H9 (cell line): Measurements from ENCODE around the gene SLC9A6. TPM values are rescaled to one million over a fixed set of nuclear protein-coding genes. Genes with fewer than 3 reads are reported as not detected.

Experiments used
- DNase-seq: peaks from one replicate; pipeline ENCODE4 v3.0.0-alpha.2; 2017
- H2AFZ ChIP-seq: one replicate; pipeline ENCODE4 v1.6.1; 2013; ENCODE audit warnings: mild to moderate bottlenecking, low read length, control low read depth, moderate library complexity
- H2AK5ac ChIP-seq: 2 replicates; pipeline ENCODE4 v1.6.1; 2013; ENCODE audit warnings: low read length, control low read depth, mixed read lengths; ENCODE audit not compliant: insufficient read length
- H2BK120ac ChIP-seq: one replicate; pipeline ENCODE4 v1.6.1; 2013; ENCODE audit warnings: low read depth, mild to moderate bottlenecking, low read length, control low read depth, inconsistent platforms; ENCODE audit not compliant: poor library complexity, severe bottlenecking
- H2BK12ac ChIP-seq: 2 replicates; pipeline ENCODE4 v1.6.1; 2013; ENCODE audit warnings: low read length, control low read depth, mixed read lengths, low read depth; ENCODE audit not compliant: insufficient read length
- H2BK15ac ChIP-seq: 2 replicates; pipeline ENCODE4 v1.6.1; 2013; ENCODE audit warnings: low read depth, low read length, control low read depth
- H2BK20ac ChIP-seq: one replicate; pipeline ENCODE4 v1.6.1; 2013; ENCODE audit warnings: low read depth, mild to moderate bottlenecking, low read length, control low read depth, inconsistent platforms; ENCODE audit not compliant: poor library complexity, severe bottlenecking
- H2BK5ac ChIP-seq: 2 replicates; pipeline ENCODE4 v1.6.1; 2013; ENCODE audit warnings: low read length, control low read depth, mixed read lengths; ENCODE audit not compliant: insufficient read length
- H3K14ac ChIP-seq: 2 replicates; pipeline ENCODE4 v1.6.1; 2013; ENCODE audit warnings: low read length, control low read depth; ENCODE audit not compliant: insufficient read depth
- H3K18ac ChIP-seq: 2 replicates; pipeline ENCODE4 v1.6.1; 2013; ENCODE audit warnings: low read depth, mild to moderate bottlenecking, mixed read lengths, low read length, control low read depth; ENCODE audit not compliant: insufficient read length
- H3K23ac ChIP-seq: 2 replicates; pipeline ENCODE4 v1.6.1; 2013; ENCODE audit warnings: low read length, control low read depth, mixed read lengths, low read depth; ENCODE audit not compliant: insufficient read length
- H3K23me2 ChIP-seq: 2 replicates; pipeline ENCODE4 v1.6.1; 2013; ENCODE audit warnings: low read depth, mild to moderate bottlenecking, mixed read lengths, low read length, control low read depth; ENCODE audit not compliant: insufficient read length, poor library complexity, severe bottlenecking
- H3K27ac ChIP-seq: 2 replicates; pipeline ENCODE4 v1.5.1; 2013; ENCODE audit warnings: low read length, control low read depth, mixed read lengths, low read depth; ENCODE audit not compliant: insufficient read length
- H3K27me3 ChIP-seq: 2 replicates; pipeline ENCODE4 v1.6.1; 2013; ENCODE audit warnings: low read length, control low read depth, inconsistent platforms; ENCODE audit not compliant: insufficient read depth
- H3K4ac ChIP-seq: 2 replicates; pipeline ENCODE4 v1.6.1; 2013; ENCODE audit warnings: low read depth, mild to moderate bottlenecking, control low read depth, inconsistent platforms, low read length, moderate library complexity
- H3K4me1 ChIP-seq: 2 replicates; pipeline ENCODE4 v1.6.1; 2013; ENCODE audit warnings: low read length, control low read depth, inconsistent platforms; ENCODE audit not compliant: insufficient read depth
- H3K4me2 ChIP-seq: 2 replicates; pipeline ENCODE4 v1.6.1; 2013; ENCODE audit warnings: low read length, control low read depth, mixed read lengths; ENCODE audit not compliant: insufficient read length, insufficient read depth
- H3K56ac ChIP-seq: 2 replicates; pipeline ENCODE4 v1.6.1; 2013; ENCODE audit warnings: low read depth, mild to moderate bottlenecking, mixed read lengths, low read length, control low read depth; ENCODE audit not compliant: insufficient read length
- H3K79me1 ChIP-seq: 2 replicates; pipeline ENCODE4 v1.6.1; 2013; ENCODE audit warnings: low read depth, mild to moderate bottlenecking, moderate library complexity, low read length, control low read depth, inconsistent platforms; ENCODE audit not compliant: insufficient read depth, poor library complexity, severe bottlenecking
- H3K79me2 ChIP-seq: 2 replicates; pipeline ENCODE4 v1.6.1; 2013; ENCODE audit warnings: low read length, control low read depth, inconsistent platforms; ENCODE audit not compliant: insufficient read depth
- H3K9ac ChIP-seq: 2 replicates; pipeline ENCODE4 v1.6.1; 2013; ENCODE audit warnings: low read length, control low read depth, mixed read lengths; ENCODE audit not compliant: insufficient read length; ENCODE audit errors: extremely low read depth
- H3K9me3 ChIP-seq: one replicate; pipeline ENCODE4 v1.6.1; 2013; ENCODE audit warnings: low read depth, low read length, inconsistent platforms; ENCODE audit not compliant: control insufficient read depth
- H3T11ph ChIP-seq: one replicate; pipeline ENCODE4 v1.6.1; 2013; ENCODE audit warnings: mild to moderate bottlenecking, low read length, control low read depth, inconsistent platforms
- H4K20me1 ChIP-seq: one replicate; pipeline ENCODE4 v1.6.1; 2013; ENCODE audit not compliant: control insufficient read depth, insufficient read length, insufficient read depth
- H4K5ac ChIP-seq: 2 replicates; pipeline ENCODE4 v1.6.1; 2013; ENCODE audit warnings: low read depth, mild to moderate bottlenecking, mixed read lengths, low read length, control low read depth; ENCODE audit not compliant: insufficient read length
- H4K8ac ChIP-seq: replicated peaks from 2 replicates; pipeline ENCODE4 v1.6.1; 2013; ENCODE audit warnings: low read length, control low read depth, mixed read lengths, low read depth; ENCODE audit not compliant: insufficient read length
- H4K91ac ChIP-seq: 2 replicates; pipeline ENCODE4 v1.6.1; 2013; ENCODE audit warnings: low read depth, mild to moderate bottlenecking, moderate library complexity, mixed read lengths, low read length, control low read depth; ENCODE audit not compliant: insufficient read length
- H3K27ac Mint-ChIP-seq, 3 experiments: 2 replicates in 2 of 3; 3 replicates in 1 of 3; pipeline ENCODE4 v1.8.0; 2020 to 2021; ENCODE audit warnings: mixed read lengths in 3 of 3, mild to moderate bottlenecking in 1 of 3, moderate library complexity in 1 of 3
- H3K27me3 Mint-ChIP-seq: 2 replicates; pipeline ENCODE4 v1.8.0; 2021; ENCODE audit warnings: low read depth, mild to moderate bottlenecking, moderate library complexity, mixed read lengths
- H3K36me3 Mint-ChIP-seq, 3 experiments: 2 replicates in 2 of 3; 3 replicates in 1 of 3; pipeline ENCODE4 v1.8.0; 2020 to 2021; ENCODE audit warnings: low read depth in 3 of 3, mixed read lengths in 3 of 3; ENCODE audit not compliant: insufficient read depth in 1 of 3
- H3K4me1 Mint-ChIP-seq, 2 experiments: 2 replicates each; pipeline ENCODE4 v1.8.0; 2020; ENCODE audit warnings: mixed read lengths in 2 of 2
- H3K4me3 Mint-ChIP-seq, 2 experiments: 2 replicates in 1 of 2; 3 replicates in 1 of 2; pipeline ENCODE4 v1.8.0; 2020 to 2021; ENCODE audit warnings: mild to moderate bottlenecking in 2 of 2, mixed read lengths in 2 of 2, moderate library complexity in 1 of 2
- H3K9me3 Mint-ChIP-seq, 2 experiments: 2 replicates in 1 of 2; 3 replicates in 1 of 2; pipeline ENCODE4 v1.8.0; 2020; ENCODE audit warnings: mild to moderate bottlenecking in 2 of 2, mixed read lengths in 2 of 2, moderate library complexity in 1 of 2
- total RNA-seq: library from RNA; stranded (reverse); gene quantifications from 2 replicates; pipeline ENCODE4 v1.2.1, GENCODE V29; 2021
- TF ChIP-seq, protein P1 (sequence below): fragments of 200-600 bp; sonication (generic); conservative IDR thresholded peaks from 3 replicates; pipeline ENCODE4 v1.8.0; 2021; ENCODE audit warnings: antibody characterized with exemption, mild to moderate bottlenecking

Gene SLC9A6
- total RNA-seq, 1 experiment from 2014 or later: 12.3 TPM

DNA sequence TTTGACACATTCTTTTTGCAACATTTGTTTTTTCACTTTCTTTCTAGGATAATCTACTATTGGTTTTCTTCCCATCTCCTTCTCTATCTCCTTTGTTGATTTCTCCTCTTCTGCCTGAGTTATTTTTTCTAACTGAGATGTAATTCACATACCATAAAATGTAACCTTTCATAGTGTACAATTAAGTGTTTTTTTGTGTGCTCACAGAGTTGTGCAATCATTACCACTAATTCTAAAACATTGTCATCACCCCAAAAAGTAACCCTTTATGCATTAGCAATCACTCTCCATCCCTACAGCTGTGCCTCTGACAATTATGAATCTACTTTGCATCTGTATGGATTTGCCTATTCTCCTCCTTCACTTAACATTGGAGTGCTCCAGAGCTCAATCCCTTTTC, 95.5 kb downstream of the SLC9A6 start:
- Histone ChIP-seq H3K56ac (no peak overlapping the region), H2BK20ac (no peak overlapping the region), H3K27me3 (no peaks in the 10 kb centered on the region), H3K4me1 (no peaks in the 10 kb centered on the region), H2BK12ac (no peak overlapping the region), H4K8ac (no peak overlapping the region), H3K4ac (no peak overlapping the region), H3K79me1 (no peaks in the 10 kb centered on the region), H3K79me2 (no peaks in the 10 kb centered on the region), H2BK15ac (no peak overlapping the region), H3K23ac (no peak overlapping the region), H2AFZ (no peak overlapping the region), H3K14ac (no peak overlapping the region), H3T11ph (no peak overlapping the region), H3K23me2 (no peaks in the 10 kb centered on the region), H4K91ac (no peak overlapping the region), H2AK5ac (no peak overlapping the region), H3K27ac (no peak overlapping the region), H4K5ac (no peak overlapping the region), H3K9ac (no peak overlapping the region), H3K4me2 (no peak overlapping the region), H3K18ac (no peak overlapping the region), H2BK5ac (no peak overlapping the region), H3K9me3 (peaks cover 36% of the 10 kb centered on the region), H4K20me1 (no peaks in the 10 kb centered on the region), H2BK120ac (no peak overlapping the region)
- no peak overlapping the region for H3K4me3 Mint-ChIP-seq
- peaks cover 0 to 2% (median 2%) of the 10 kb centered on the region in 3 experiments; a peak in 5 of 7 replicates for H3K36me3 Mint-ChIP-seq
- H3K27me3 Mint-ChIP-seq: peaks cover 10% of the 10 kb centered on the region; the same call in 1 of the 2 replicates
- no peak overlapping the region for H3K27ac Mint-ChIP-seq
- DNase-seq: no peak
- TF ChIP-seq, protein P1, sequence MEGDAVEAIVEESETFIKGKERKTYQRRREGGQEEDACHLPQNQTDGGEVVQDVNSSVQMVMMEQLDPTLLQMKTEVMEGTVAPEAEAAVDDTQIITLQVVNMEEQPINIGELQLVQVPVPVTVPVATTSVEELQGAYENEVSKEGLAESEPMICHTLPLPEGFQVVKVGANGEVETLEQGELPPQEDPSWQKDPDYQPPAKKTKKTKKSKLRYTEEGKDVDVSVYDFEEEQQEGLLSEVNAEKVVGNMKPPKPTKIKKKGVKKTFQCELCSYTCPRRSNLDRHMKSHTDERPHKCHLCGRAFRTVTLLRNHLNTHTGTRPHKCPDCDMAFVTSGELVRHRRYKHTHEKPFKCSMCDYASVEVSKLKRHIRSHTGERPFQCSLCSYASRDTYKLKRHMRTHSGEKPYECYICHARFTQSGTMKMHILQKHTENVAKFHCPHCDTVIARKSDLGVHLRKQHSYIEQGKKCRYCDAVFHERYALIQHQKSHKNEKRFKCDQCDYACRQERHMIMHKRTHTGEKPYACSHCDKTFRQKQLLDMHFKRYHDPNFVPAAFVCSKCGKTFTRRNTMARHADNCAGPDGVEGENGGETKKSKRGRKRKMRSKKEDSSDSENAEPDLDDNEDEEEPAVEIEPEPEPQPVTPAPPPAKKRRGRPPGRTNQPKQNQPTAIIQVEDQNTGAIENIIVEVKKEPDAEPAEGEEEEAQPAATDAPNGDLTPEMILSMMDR: no peak
- peaks cover 49 to 72% of the 10 kb centered on the region in 2 experiments for H3K9me3 Mint-ChIP-seq
- H3K4me1 Mint-ChIP-seq: peaks cover 7 to 12% of the 10 kb centered on the region in 2 experiments
